AG04449 (cell line): Measurements from ENCODE around the gene WDFY2.

ENCODE experiments used
- CTCF ChIA-PET: fragments of 350-600 bp; formaldehyde crosslinking; extraction: SDS; loops from one replicate; lab custom pipeline; 2021; ENCODE audit warnings: antibody characterized with exemption; lab: Yijun Ruan, JAX
- POLR2A ChIA-PET: fragments of 400-600, 350-600 bp; formaldehyde crosslinking; extraction: SDS; loops from one replicate; lab custom pipeline; 2020; ENCODE audit warnings: antibody characterized with exemption, inconsistent platforms; lab: Yijun Ruan, JAX
- DNase-seq: peaks from one replicate; pipeline ENCODE4 v3.0.0-alpha.2; 2010; ENCODE audit warnings: low read depth, low spot score
- H3K4me3 ChIP-seq: 2 replicates; pipeline ENCODE4 v1.5.1; 2011; ENCODE audit warnings: low read depth, mild to moderate bottlenecking, control low read depth, low read length
- TF ChIP-seq, protein P1 (sequence below): IDR thresholded peaks from one replicate; pipeline ENCODE4 v1.5.1; 2011; ENCODE audit warnings: mild to moderate bottlenecking, moderate library complexity, low read length, control low read depth, inconsistent platforms; ENCODE audit not compliant: insufficient read depth; ENCODE audit errors: missing control alignments

The WDFY2 gene

DNA sequence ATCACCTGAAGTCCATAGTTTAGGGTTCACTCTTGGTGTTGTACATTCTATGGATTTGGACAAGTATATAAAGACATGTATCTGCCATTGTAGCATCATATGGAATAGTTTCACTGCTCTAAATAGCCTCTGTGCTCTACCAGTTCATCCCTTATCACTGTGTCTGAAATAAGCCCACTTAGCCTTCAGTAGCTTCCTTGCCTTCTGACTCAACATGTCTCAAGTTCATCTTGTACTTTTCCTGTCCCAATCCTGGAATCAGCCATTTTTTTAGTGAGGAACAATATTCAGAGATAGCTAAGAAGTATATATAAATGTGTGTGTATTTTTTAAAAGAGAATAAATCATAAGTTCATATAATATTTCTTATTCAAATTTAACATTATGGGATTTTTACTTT lies 140.5 kb downstream of the WDFY2 start:
- no peak for DNase-seq
- H3K4me3 ChIP-seq: no peak overlapping the region
- TF ChIP-seq, protein P1, sequence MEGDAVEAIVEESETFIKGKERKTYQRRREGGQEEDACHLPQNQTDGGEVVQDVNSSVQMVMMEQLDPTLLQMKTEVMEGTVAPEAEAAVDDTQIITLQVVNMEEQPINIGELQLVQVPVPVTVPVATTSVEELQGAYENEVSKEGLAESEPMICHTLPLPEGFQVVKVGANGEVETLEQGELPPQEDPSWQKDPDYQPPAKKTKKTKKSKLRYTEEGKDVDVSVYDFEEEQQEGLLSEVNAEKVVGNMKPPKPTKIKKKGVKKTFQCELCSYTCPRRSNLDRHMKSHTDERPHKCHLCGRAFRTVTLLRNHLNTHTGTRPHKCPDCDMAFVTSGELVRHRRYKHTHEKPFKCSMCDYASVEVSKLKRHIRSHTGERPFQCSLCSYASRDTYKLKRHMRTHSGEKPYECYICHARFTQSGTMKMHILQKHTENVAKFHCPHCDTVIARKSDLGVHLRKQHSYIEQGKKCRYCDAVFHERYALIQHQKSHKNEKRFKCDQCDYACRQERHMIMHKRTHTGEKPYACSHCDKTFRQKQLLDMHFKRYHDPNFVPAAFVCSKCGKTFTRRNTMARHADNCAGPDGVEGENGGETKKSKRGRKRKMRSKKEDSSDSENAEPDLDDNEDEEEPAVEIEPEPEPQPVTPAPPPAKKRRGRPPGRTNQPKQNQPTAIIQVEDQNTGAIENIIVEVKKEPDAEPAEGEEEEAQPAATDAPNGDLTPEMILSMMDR: no peak
- ChIA-PET POLR2A (interaction anchor here (1.1 kb wide), 1 partner anchor 272 kb away, joined by 3 read pairs; the partner anchor contains the start of gene INTS6), CTCF (no interaction called here)

DNA sequence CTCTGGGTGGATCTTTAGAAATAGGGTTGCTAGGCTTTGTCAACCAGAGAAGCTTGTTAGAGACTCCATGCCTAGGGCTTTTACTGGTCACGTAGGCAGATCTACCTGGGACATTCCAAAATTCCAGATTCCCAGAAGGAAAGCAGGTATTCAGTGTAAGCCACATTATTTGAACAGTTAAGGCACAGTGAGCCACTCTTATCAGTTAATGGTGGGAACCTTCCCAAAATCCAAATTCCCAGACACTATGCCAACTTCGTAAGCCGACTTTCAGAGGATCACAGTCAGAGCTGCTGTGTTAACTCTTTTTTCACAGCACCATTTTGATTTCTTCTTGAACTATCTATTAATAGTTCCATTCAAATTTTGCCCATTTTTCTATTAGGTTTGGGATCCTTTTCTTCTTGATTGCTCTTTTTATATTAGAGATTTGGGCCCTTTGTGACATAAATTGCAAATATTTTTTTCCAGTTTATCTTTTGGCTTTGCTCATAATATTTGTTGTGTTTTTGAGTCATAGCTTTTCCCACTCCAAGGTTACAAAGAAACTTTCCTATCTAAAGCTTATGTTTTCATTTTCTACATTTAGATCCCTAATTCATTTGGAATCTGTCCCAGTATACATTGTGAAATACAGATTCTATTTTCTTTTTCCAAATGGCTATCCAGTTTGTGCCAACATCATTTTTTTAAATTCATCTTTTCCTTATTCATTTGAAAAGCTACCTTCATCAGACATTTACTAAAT lies 142.4 kb downstream of the WDFY2 start:
- peak; percentile 54 for DNase-seq
- ChIA-PET POLR2A (interaction anchor here (1.2 kb wide), 1 partner anchor 273 kb away, joined by 9 read pairs; the partner anchor contains the start of gene INTS6), CTCF (interaction anchor here (0.8 to 2.1 kb wide), 4 partner anchors 9 to 282 kb away, joined by 3 to 4 read pairs (median 4); no protein-coding TSS in a partner anchor)
- TF ChIP-seq, protein P1: no peak
- H3K4me3 ChIP-seq: no peak overlapping the region

DNA sequence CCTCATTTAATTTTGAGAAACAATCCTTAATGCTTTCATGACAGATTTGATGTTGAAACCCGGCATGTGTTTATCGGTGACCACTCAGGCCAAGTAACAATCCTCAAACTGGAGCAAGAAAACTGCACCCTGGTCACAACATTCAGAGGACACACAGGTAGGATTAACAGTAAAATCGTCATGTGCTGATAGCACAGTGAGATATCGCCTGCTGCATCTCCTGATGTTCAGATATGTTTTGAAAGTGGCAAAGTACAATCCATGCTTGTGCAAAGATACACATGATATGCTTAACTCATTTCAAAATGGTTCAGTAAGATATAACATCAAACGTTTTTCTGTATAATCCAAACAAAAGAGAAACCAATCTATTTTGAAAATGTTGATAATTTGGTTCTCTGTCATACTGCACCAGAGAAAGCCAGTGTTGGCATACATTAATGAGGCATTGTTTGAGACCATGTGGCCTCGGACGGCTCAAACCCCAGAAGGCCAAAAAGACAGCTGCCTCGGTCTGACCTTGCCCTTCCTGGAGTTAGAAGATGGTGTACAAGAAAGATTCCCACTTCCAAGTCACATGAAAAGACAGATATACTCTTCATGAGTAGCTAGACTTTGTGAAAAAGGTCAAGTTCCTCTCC lies 143.5 kb downstream of the WDFY2 start:
- DNase-seq: no peak
- POLR2A ChIA-PET: interaction anchor here (1.2 kb wide), 1 partner anchor 275 kb away, joined by 9 read pairs; the partner anchor contains the start of gene INTS6

DNA sequence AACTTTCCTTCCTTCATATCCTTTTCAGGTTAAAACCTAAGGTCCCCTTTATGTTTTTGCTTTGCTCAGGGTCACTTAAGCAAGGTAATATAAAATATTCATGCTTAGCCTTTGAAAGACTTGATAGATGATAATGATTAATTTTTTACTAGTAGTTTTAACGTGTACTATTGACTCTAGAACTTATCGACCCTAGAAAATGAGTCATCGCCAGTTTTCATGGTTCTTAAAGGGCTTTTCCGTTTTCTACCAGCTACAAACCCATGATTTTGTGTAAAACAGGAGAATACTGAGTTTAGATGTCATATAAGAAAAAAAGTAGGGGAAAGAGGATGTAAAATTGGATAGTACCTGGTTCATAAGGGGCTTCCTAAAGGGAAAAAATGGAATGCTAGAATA lies 144.0 kb downstream of the WDFY2 start:
- TF ChIP-seq, protein P1: no peak
- DNase-seq: no peak
- ChIA-PET POLR2A (no interaction called here), CTCF (interaction anchor here (0.8 to 2.1 kb wide), 2 partner anchors 142 to 283 kb away, joined by 3 to 4 read pairs; no protein-coding TSS in a partner anchor)
- H3K4me3 ChIP-seq: no peak overlapping the region

More for the DNA sequence above, 143.5 kb downstream of the WDFY2 start:
- H3K4me3 ChIP-seq: no peak overlapping the region
- CTCF ChIA-PET: interaction anchor here (0.8 to 2.1 kb wide), 2 partner anchors 141 to 283 kb away, joined by 3 to 4 read pairs; no protein-coding TSS in a partner anchor
- TF ChIP-seq, protein P1: no peak

DNA sequence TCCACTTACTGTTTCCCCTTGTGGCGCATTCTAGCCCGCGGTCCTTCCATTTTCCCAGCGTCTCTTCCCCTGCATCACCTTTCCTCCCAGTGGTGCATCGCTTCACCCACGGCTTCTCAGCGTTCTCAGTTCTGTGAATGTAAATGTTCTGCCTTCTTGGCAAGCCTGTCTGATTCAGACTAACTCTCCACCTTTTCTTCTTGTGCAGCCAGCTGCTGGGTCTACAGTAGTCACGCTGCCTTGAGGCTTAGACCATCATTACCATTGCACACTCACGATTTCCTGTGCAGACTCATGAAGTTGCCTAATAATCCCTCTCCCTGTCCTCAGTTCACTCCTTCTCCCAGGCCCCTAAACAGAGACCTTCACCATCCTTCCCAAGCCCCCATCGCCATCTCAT lies 144.7 kb downstream of the WDFY2 start:
- TF ChIP-seq, protein P1: no peak
- ChIA-PET POLR2A (interaction anchor here (0.8 to 2.1 kb wide), 2 partner anchors 276 to 278 kb away, joined by 4 to 11 read pairs; partner anchors contain the start of gene INTS6), CTCF (interaction anchor here (0.8 to 1.4 kb wide), 3 partner anchors 16 to 285 kb away, joined by 3 to 4 read pairs (median 3); no protein-coding TSS in a partner anchor)
- H3K4me3 ChIP-seq: no peak overlapping the region
- DNase-seq: peak; percentile 36
